Type B pancreatic cell (in vitro differentiated cells): ENCODE results near the gene ADAP1. TPM values are rescaled to one million over a fixed set of nuclear protein-coding genes. Genes with fewer than 3 reads are reported as not detected.

Experiments
- DNase-seq: peaks from one replicate; pipeline ENCODE4 v3.0.0; 2021; ENCODE audit warnings: mixed read lengths; ENCODE audit not compliant: unreplicated experiment; ENCODE audit errors: extremely low spot score
- H3K27ac Mint-ChIP-seq: 2 replicates; pipeline ENCODE4 v1.8.0; 2021; ENCODE audit warnings: mild to moderate bottlenecking, mixed read lengths
- H3K27me3 Mint-ChIP-seq: 2 replicates; pipeline ENCODE4 v1.8.0; 2021; ENCODE audit warnings: mixed read lengths
- H3K36me3 Mint-ChIP-seq: 2 replicates; pipeline ENCODE4 v1.8.0; 2021; ENCODE audit warnings: mixed read lengths
- H3K4me1 Mint-ChIP-seq: one replicate; pipeline ENCODE4 v1.8.0; 2021; ENCODE audit warnings: mixed read lengths; ENCODE audit not compliant: unreplicated experiment
- H3K4me3 Mint-ChIP-seq: 2 replicates; pipeline ENCODE4 v1.8.0; 2021; ENCODE audit warnings: mild to moderate bottlenecking, mixed read lengths
- H3K9me3 Mint-ChIP-seq: 2 replicates; pipeline ENCODE4 v1.8.0; 2021; ENCODE audit warnings: mixed read lengths
- total RNA-seq: library from RNA; stranded (reverse); gene quantifications from 2 replicates; pipeline ENCODE4 v1.2.1, GENCODE V29; 2021; ENCODE audit warnings: low replicate concordance
- TF ChIP-seq, protein P1 (sequence below): fragments of 200-600 bp; sonication (generic); conservative IDR thresholded peaks from 2 replicates; pipeline ENCODE4 v1.5.0; 2021; ENCODE audit warnings: antibody characterized with exemption, mild to moderate bottlenecking

Gene ADAP1
- total RNA-seq, 1 donor from 2014 or later = 15.7 TPM

DNA sequence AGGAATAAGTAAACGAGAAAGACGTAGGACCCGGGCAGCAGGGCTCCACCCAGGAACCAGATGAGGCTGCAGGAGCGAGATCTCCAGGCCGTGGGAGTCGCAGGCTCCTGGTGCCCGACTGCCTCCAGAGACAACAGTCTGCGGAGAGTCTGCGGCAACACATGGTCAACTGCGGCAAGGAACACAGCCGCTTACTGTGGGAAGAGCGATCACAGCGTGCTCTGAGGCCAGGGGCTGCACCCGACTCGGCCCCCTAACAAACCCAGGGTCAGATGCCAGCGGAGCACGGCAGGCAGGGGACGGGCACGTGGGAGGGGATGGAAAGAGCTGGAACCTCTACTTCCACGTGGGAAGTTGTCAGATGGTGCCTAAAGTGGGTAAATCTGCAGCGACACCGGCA lies 51.5 kb downstream of the ADAP1 start:
- Mint-ChIP-seq H3K27me3 (peaks cover 15% of the 10 kb centered on the region), H3K27ac (no peak overlapping the region), H3K36me3 (no peaks in the 10 kb centered on the region), H3K9me3 (no peaks in the 10 kb centered on the region), H3K4me3 (no peak overlapping the region), H3K4me1 (no peaks in the 10 kb centered on the region)
- DNase-seq = no peak
- TF ChIP-seq, protein P1, sequence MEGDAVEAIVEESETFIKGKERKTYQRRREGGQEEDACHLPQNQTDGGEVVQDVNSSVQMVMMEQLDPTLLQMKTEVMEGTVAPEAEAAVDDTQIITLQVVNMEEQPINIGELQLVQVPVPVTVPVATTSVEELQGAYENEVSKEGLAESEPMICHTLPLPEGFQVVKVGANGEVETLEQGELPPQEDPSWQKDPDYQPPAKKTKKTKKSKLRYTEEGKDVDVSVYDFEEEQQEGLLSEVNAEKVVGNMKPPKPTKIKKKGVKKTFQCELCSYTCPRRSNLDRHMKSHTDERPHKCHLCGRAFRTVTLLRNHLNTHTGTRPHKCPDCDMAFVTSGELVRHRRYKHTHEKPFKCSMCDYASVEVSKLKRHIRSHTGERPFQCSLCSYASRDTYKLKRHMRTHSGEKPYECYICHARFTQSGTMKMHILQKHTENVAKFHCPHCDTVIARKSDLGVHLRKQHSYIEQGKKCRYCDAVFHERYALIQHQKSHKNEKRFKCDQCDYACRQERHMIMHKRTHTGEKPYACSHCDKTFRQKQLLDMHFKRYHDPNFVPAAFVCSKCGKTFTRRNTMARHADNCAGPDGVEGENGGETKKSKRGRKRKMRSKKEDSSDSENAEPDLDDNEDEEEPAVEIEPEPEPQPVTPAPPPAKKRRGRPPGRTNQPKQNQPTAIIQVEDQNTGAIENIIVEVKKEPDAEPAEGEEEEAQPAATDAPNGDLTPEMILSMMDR = no peak

GRCh38 chr7:901388-902154 lies 52.9 kb downstream of the ADAP1 start:
- TF ChIP-seq, protein P1 = no peak
- DNase-seq = no peak
- peaks cover 15% of the 10 kb centered on the region for H3K27me3 Mint-ChIP-seq
- H3K27ac Mint-ChIP-seq = no peak overlapping the region
- H3K36me3 Mint-ChIP-seq = no peaks in the 10 kb centered on the region
- H3K9me3 Mint-ChIP-seq = no peaks in the 10 kb centered on the region
- H3K4me3 Mint-ChIP-seq = no peak overlapping the region
- no peaks in the 10 kb centered on the region for H3K4me1 Mint-ChIP-seq

DNA sequence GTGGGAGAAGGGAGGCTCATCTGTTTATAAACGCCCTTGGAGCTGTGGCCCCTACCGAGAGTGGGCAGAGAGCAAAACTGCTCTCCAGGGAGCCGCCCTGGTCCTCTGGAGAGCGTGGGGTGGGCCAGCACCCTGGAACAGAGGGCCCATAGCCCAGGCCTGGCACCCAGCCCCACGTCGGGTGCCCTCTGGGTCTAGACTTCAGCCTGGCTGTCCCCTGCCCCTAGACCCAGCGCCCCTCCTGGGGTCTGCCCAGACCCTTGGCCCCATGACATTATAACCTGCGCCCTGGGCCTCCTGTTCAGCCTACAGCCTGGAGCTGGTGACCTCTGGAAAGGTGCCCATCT lies 53.5 kb downstream of the ADAP1 start:
- no peak for DNase-seq
- Mint-ChIP-seq H3K4me1 (no peaks in the 10 kb centered on the region), H3K27ac (no peak overlapping the region), H3K27me3 (peaks cover 15% of the 10 kb centered on the region), H3K9me3 (no peaks in the 10 kb centered on the region), H3K36me3 (peaks cover 4% of the 10 kb centered on the region), H3K4me3 (no peak overlapping the region)
- TF ChIP-seq, protein P1 = no peak

GRCh38 chr7:900331-901040 lies 54.0 kb downstream of the ADAP1 start:
- DNase-seq = no peak
- Mint-ChIP-seq H3K27me3 (peaks cover 15% of the 10 kb centered on the region), H3K36me3 (peaks cover 5% of the 10 kb centered on the region), H3K4me1 (no peaks in the 10 kb centered on the region), H3K9me3 (no peaks in the 10 kb centered on the region), H3K27ac (no peak overlapping the region), H3K4me3 (no peak overlapping the region)
- TF ChIP-seq, protein P1 = no peak

DNA sequence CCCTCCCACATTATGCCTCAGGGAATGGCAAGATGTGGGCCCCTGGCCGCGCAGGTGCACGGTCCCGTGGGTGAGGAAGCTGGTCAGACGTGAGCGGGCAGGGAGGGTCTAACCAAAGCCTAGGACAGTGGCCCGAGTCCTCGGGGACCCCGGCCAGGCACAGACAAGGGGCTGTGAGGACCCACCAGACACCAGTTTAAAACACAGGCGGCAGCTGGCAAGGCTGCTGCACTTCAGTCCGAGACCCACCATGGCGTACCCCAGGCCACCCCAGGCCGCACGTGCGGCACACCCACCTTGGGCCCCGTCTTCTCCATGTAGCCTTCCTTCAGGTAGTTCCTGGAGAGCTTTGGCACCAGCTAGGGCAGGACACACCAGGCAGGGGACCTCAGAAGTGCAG lies 54.7 kb downstream of the ADAP1 start:
- TF ChIP-seq, protein P1 = no peak
- Mint-ChIP-seq H3K4me3 (no peak overlapping the region), H3K4me1 (no peaks in the 10 kb centered on the region), H3K27ac (no peak overlapping the region), H3K27me3 (peaks cover 9% of the 10 kb centered on the region), H3K9me3 (no peaks in the 10 kb centered on the region), H3K36me3 (peaks cover 5% of the 10 kb centered on the region)
- no peak for DNase-seq
